GM23248 (cell line): Measurements from ENCODE around the gene SLC12A1. TPM values are rescaled to one million over a fixed set of nuclear protein-coding genes. Genes with fewer than 3 reads are reported as not detected.
A peak's percentile ranks its signal among the peaks of the same experiment; 100 is the strongest.

Experiments
- DNase-seq: peaks from one replicate; pipeline ENCODE4 v3.0.0-alpha.2; 2015
- H2AFZ ChIP-seq: fragments of 200-600 bp; sonication (generic); 2 replicates; pipeline ENCODE4 v1.6.1; 2016; ENCODE audit warnings: antibody characterized with exemption
- H3F3A ChIP-seq: fragments of 200-600 bp; sonication (generic); 2 replicates; pipeline ENCODE4 v1.6.1; 2016; ENCODE audit warnings: mild to moderate bottlenecking, antibody characterized with exemption, mixed run types; ENCODE audit not compliant: insufficient read depth
- H3K27ac ChIP-seq: fragments of 200-600 bp; sonication (generic); 2 replicates; pipeline ENCODE4 v1.5.1; 2016; ENCODE audit warnings: mild to moderate bottlenecking
- H3K27me3 ChIP-seq: fragments of 200-600 bp; sonication (generic); replicated peaks from 2 replicates; pipeline ENCODE4 v1.6.1; 2016; ENCODE audit warnings: mild to moderate bottlenecking; ENCODE audit not compliant: insufficient read depth
- H3K36me3 ChIP-seq: fragments of 200-600 bp; sonication (generic); 2 replicates; pipeline ENCODE4 v1.6.1; 2016; ENCODE audit warnings: low read depth, mild to moderate bottlenecking
- H3K4me1 ChIP-seq: fragments of 200-600 bp; sonication (generic); 2 replicates; pipeline ENCODE4 v1.6.1; 2016; ENCODE audit warnings: mild to moderate bottlenecking; ENCODE audit not compliant: insufficient read depth
- H3K4me2 ChIP-seq: fragments of 200-600 bp; sonication (generic); one replicate; pipeline ENCODE4 v1.6.1; 2016; ENCODE audit warnings: mild to moderate bottlenecking; ENCODE audit not compliant: unreplicated experiment
- H3K4me3 ChIP-seq: fragments of 200-600 bp; sonication (generic); 2 replicates; pipeline ENCODE4 v1.5.1; 2016; ENCODE audit warnings: mild to moderate bottlenecking
- H3K79me2 ChIP-seq: fragments of 200-600 bp; sonication (generic); 2 replicates; pipeline ENCODE4 v1.6.1; 2016; ENCODE audit warnings: mild to moderate bottlenecking; ENCODE audit not compliant: insufficient read depth
- H3K9ac ChIP-seq: fragments of 200-600 bp; sonication (generic); 2 replicates; pipeline ENCODE4 v1.6.1; 2016; ENCODE audit warnings: mild to moderate bottlenecking
- H3K9me2 ChIP-seq: fragments of 200-600 bp; sonication (generic); 2 replicates; pipeline ENCODE4 v1.6.1; 2016; ENCODE audit warnings: mixed run types, mild to moderate bottlenecking, moderate library complexity; ENCODE audit not compliant: insufficient read depth
- H3K9me3 ChIP-seq: fragments of 200-600 bp; sonication (generic); one replicate; pipeline ENCODE4 v1.6.1; 2017; ENCODE audit warnings: low read depth
- H4K20me1 ChIP-seq: fragments of 200-600 bp; sonication (generic); 2 replicates; pipeline ENCODE4 v1.6.0; 2016; ENCODE audit not compliant: insufficient read depth
- EZH2 ChIP-seq: fragments of 200-600 bp; sonication (generic); IDR thresholded peaks from 2 replicates; pipeline ENCODE4 v1.6.1; 2018; ENCODE audit warnings: antibody characterized with exemption, mild to moderate bottlenecking; ENCODE audit not compliant: insufficient read depth, poor library complexity, severe bottlenecking
- EZH2phosphoT487 ChIP-seq: fragments of 200-600 bp; sonication (generic); IDR thresholded peaks from 2 replicates; pipeline ENCODE4 v1.6.1; 2018; ENCODE audit warnings: antibody characterized with exemption, moderate library complexity, mild to moderate bottlenecking, low read depth; ENCODE audit not compliant: insufficient read depth
- WGBS, 2 experiments: methylation state at CpG; one replicate each; pipeline ENCODE4 v1.1.6; 2015 to 2017; ENCODE audit warnings: low lambda C conversion rate in 2 of 2, low coverage in 1 of 2; ENCODE audit errors: missing lambda C conversion rate in 2 of 2; 5-methylcytosine and 5-hydroxymethylcytosine counted together
- in situ Hi-C: fragments of 300-500 bp; cut with MboI; formaldehyde crosslinking; loops from 2 replicates; pipeline ENCODE4 v1.15.0; 2020
- polyA plus RNA-seq: library from polyadenylated mRNA; unstranded; fragments of >200 nt; fragmentation: Nextera tagmentation; extraction: Ambion mirVana; gene quantifications from 2 replicates; pipeline ENCODE4 v1.2.1, GENCODE V29; 2016
- total RNA-seq: library from RNA; depleted of rRNA; stranded (reverse); fragments of >200 nt; shearing (Covaris generic); gene quantifications from 2 replicates; pipeline ENCODE4 v1.2.3, GENCODE V29; 2014

The SLC12A1 gene
- total and polyA plus RNA-seq, 2 experiments from 2014 or later, result not detected

DNA sequence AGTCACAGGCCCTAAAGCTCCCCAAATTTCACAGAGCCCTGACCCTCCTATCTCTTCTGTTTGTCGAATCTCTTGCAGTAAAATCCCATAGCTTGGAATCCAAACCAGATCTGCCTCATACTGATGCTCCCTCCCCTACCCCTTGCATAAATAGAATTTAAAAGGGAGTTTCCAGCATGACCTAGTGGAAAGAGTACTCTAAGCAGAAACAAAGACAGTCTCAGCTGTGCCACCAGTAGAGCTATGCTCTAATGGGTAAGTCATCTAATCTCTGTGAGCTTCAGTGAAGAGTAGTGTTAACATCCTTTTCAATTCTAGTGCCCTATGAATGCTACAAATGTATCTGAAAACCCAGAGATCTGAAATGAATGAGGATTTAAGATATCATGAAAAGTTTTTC, 4.0 kb upstream of the SLC12A1 start:
- TF ChIP-seq EZH2phosphoT487 (no peak), EZH2 (no peak)
- no peaks in the 10 kb centered on the region for H3K9me3 ChIP-seq
- H3K36me3 ChIP-seq, result no peaks in the 10 kb centered on the region
- no peaks in the 10 kb centered on the region for H3K9me2 ChIP-seq
- WGBS, 2 experiments, result 9 to 19% methylated on average over 1 of the region's 1 CpG
- H3K27ac ChIP-seq, result no peak overlapping the region
- no peak overlapping the region for H3K4me3 ChIP-seq
- no peak overlapping the region for H3K9ac ChIP-seq
- no peaks in the 10 kb centered on the region for H3K4me1 ChIP-seq
- H3K79me2 ChIP-seq, result no peaks in the 10 kb centered on the region
- DNase-seq, result no peak
- no peaks in the 10 kb centered on the region for H3K27me3 ChIP-seq
- no peak overlapping the region for H3K4me2 ChIP-seq
- H4K20me1 ChIP-seq, result no peaks in the 10 kb centered on the region
- H2AFZ ChIP-seq, result no peak overlapping the region
- in situ Hi-C loops, result no loop called here
- H3F3A ChIP-seq, result no peaks in the 10 kb centered on the region

DNA sequence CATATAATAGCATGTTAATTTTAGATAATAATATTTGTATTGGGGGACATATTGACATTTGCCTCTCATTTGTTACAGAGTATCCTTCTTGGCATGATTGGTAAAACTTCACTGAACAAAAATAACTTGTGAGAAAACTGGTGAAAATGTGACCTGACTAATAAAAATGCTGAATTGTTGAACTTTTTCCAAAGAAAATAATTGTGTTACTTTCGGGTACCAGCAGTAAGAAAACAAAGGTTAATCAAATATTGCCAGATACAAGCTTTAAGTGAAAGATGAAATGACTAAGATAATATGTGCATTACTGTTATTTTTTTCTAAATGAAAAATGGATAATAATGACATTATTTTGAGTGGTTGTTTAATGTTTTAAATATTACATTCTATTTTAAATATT, 15.2 kb downstream of the SLC12A1 start:
- Histone ChIP-seq H3K9me2 (no peaks in the 10 kb centered on the region), H3K4me3 (no peak overlapping the region), H3K9ac (no peak overlapping the region), H3K9me3 (no peaks in the 10 kb centered on the region), H3K36me3 (no peaks in the 10 kb centered on the region), H3K27me3 (peaks cover 5% of the 10 kb centered on the region; the same call in 1 of the 2 replicates), H3K79me2 (no peaks in the 10 kb centered on the region), H2AFZ (no peak overlapping the region), H3F3A (no peaks in the 10 kb centered on the region), H4K20me1 (no peaks in the 10 kb centered on the region), H3K4me2 (no peak overlapping the region), H3K27ac (no peak overlapping the region), H3K4me1 (no peaks in the 10 kb centered on the region)
- 24 to 26% methylated on average over 1 of the region's 1 CpG for WGBS, 2 experiments
- DNase-seq, result no peak
- in situ Hi-C loops, result no loop called here
- no peak for TF ChIP-seq EZH2
- TF ChIP-seq EZH2phosphoT487, result no peak

DNA sequence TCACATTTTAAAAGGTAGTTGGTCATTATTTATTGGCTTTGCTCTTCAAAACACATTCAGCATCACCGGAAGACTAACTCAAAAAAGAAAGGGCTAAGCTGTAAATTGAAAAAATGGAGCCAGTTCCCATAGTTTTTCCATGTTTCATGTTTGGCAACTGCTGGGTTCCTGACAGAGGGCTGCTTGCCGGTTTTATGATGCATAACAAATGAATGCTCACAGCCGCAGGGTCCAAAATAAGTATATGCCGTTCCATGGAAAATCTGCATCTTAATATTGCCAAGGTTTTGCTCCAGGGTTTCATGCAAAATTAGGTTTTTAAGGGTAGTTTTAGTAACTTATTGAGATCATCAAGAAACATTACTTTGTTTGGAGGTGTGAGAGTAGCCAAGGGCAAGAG, 15.8 kb downstream of the SLC12A1 start:
- H3K9me2 ChIP-seq, result no peaks in the 10 kb centered on the region
- H3K27ac ChIP-seq, result no peak overlapping the region
- H3K36me3 ChIP-seq, result no peaks in the 10 kb centered on the region
- no peaks in the 10 kb centered on the region for H4K20me1 ChIP-seq
- no peak overlapping the region for H3K9ac ChIP-seq
- no peak overlapping the region for H3K4me3 ChIP-seq
- H3K4me2 ChIP-seq, result no peak overlapping the region
- H3F3A ChIP-seq, result no peaks in the 10 kb centered on the region
- in situ Hi-C loops, result no loop called here
- peaks cover 5% of the 10 kb centered on the region; the same call in 1 of the 2 replicates for H3K27me3 ChIP-seq
- WGBS, 2 experiments, result 19 to 22% methylated on average over 4 of the region's 4 CpGs
- peak; percentile 45 for DNase-seq
- no peaks in the 10 kb centered on the region for H3K79me2 ChIP-seq
- H2AFZ ChIP-seq, result no peak overlapping the region
- no peak for TF ChIP-seq EZH2
- no peak for TF ChIP-seq EZH2phosphoT487
- no peaks in the 10 kb centered on the region for H3K4me1 ChIP-seq
- H3K9me3 ChIP-seq, result no peaks in the 10 kb centered on the region

DNA sequence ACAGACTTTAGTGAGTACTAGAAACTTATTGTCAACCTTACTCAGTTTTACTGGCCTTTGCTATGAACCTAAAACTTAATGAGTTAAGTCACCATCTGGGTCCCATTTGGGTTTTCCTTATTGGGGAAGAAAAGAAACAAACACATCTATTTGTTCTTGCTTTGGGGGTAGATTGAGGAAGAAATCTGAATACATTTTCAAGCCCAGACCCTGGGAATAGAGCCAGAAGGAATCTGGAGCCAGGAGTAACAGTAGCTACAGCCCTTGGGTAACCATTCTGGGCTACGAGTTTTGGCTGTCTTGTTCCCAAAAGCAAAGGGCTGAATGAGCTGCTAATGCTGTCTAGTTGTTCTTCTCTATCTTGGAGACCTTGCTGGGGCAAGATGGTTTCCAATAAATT, 16.5 kb downstream of the SLC12A1 start:
- Histone ChIP-seq H3F3A (no peaks in the 10 kb centered on the region), H3K27ac (no peak overlapping the region), H3K9me2 (no peaks in the 10 kb centered on the region), H3K4me2 (no peak overlapping the region), H4K20me1 (no peaks in the 10 kb centered on the region), H3K27me3 (peaks cover 5% of the 10 kb centered on the region; the same call in 1 of the 2 replicates), H3K4me1 (no peaks in the 10 kb centered on the region), H3K4me3 (no peak overlapping the region), H2AFZ (no peak overlapping the region), H3K79me2 (no peaks in the 10 kb centered on the region), H3K9ac (no peak overlapping the region), H3K36me3 (no peaks in the 10 kb centered on the region), H3K9me3 (no peaks in the 10 kb centered on the region)
- 0 to 3% methylated on average over 1 of the region's 1 CpG for WGBS, 2 experiments
- TF ChIP-seq EZH2 (no peak), EZH2phosphoT487 (no peak)
- DNase-seq, result no peak
- in situ Hi-C loops, result no loop called here

DNA sequence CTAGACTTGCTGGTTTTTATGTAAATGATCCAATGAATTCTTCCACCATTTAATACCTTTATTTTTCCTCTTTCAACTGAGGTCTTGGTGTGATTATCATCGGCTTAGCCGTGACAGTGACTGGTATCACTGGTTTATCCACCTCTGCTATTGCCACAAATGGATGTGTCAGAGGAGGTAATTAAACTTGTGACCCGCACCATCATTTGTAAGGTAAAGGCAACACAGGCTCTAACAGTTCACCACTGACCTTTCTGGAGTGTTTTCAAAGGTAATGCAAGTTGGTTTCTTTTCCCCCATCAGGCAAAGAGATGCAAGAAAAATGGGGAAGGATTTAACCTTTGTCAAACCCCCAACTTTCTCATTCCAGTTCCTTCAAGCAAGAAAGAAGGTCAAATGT, 19.7 kb downstream of the SLC12A1 start:
- Histone ChIP-seq H3K9me2 (no peaks in the 10 kb centered on the region), H3K4me1 (no peaks in the 10 kb centered on the region), H4K20me1 (no peaks in the 10 kb centered on the region), H3K4me3 (no peak overlapping the region), H3K9ac (no peak overlapping the region), H3F3A (no peaks in the 10 kb centered on the region), H3K27me3 (peaks cover 5% of the 10 kb centered on the region; the same call in 1 of the 2 replicates), H3K79me2 (no peaks in the 10 kb centered on the region), H2AFZ (no peak overlapping the region), H3K36me3 (no peaks in the 10 kb centered on the region), H3K9me3 (no peaks in the 10 kb centered on the region), H3K27ac (no peak overlapping the region), H3K4me2 (no peak overlapping the region)
- in situ Hi-C loops, result no loop called here
- 57 to 69% methylated on average over 3 of the region's 3 CpGs for WGBS, 2 experiments
- TF ChIP-seq EZH2phosphoT487 (no peak), EZH2 (no peak)
- DNase-seq, result no peak
